GM12892 (cell line): Measurements from ENCODE around the gene SBSN.

Experiments
- POLR2A ChIP-seq: IDR thresholded peaks from 2 replicates; pipeline ENCODE4 v1.6.1; 2011; ENCODE audit warnings: low read depth, low read length, control low read depth
- POLR2AphosphoS5 ChIP-seq: IDR thresholded peaks from 2 replicates; pipeline ENCODE4 v1.6.1; 2011; ENCODE audit warnings: low read depth, low read length, control low read depth

GRCh38 chr19:35493971-35494370 is 34.1 kb downstream of the SBSN start:
- TF ChIP-seq POLR2A: no peak
- no peak for TF ChIP-seq POLR2AphosphoS5
